Left renal cortex interstitium (tissue), 4 donors: ENCODE measurements around the gene ST6GALNAC2. TPM values are rescaled to one million over a fixed set of nuclear protein-coding genes. Genes with fewer than 3 reads are reported as not detected.

Experiments
- DNase-seq, 4 donors: peaks; one replicate each; pipeline ENCODE4 v3.0.0-alpha.2; 2013; ENCODE audit warnings: low read depth in 4 of 4, low spot score in 2 of 4, missing footprints in 1 of 4
- polyA plus RNA-seq, 4 donors: library from polyadenylated mRNA; unstranded; fragments of 120-200 nt; gene quantifications; one replicate each; pipeline ENCODE4 v1.2.1, GENCODE V29; 2013; ENCODE audit not compliant: insufficient read length in 4 of 4

The ST6GALNAC2 gene
- polyA plus RNA-seq, 4 donors: 9.3 to 13.8 (median 9.8) TPM

- no peak for DNase-seq
Observed at GRCh38 chr17:76601065-76601464, 15.4 kb upstream of the ST6GALNAC2 start.

DNA sequence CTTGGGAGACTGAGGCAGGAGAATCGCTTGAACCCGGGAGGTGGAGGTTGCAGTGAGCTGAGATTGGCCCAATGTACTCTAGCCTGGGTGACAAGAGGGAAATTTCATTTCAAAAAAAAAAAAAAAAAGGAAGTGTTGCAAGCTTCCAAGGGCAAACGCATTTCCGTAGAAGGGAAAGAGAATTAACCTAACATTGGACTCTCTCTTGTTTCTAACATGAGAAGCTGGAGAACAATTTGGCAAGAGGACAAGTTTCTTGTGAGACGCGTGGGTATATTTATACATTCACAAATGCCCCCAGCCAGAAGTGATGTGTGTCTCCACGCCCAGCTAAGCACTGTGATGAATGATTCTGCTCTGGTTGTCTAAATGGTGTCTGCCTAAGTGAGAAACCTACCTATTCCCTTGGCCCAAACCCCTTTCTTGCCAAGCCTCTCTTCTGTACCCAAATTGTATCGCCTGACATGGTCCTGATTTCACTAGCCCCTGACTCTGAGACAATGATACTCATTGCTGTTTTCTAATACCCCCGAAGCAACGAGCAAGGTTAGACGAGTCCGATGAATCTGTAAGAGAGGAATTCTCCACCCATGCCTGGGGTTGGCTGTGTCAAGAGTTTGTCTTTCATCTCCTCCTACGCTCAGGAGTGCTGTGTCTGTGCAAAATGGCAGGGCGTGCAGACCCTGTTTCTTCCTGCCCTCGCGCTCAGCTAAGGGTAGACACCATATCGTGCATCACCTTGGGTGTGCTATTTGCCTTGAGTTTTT lies 14.2 kb upstream of the ST6GALNAC2 start:
- DNase-seq: no peak

DNA sequence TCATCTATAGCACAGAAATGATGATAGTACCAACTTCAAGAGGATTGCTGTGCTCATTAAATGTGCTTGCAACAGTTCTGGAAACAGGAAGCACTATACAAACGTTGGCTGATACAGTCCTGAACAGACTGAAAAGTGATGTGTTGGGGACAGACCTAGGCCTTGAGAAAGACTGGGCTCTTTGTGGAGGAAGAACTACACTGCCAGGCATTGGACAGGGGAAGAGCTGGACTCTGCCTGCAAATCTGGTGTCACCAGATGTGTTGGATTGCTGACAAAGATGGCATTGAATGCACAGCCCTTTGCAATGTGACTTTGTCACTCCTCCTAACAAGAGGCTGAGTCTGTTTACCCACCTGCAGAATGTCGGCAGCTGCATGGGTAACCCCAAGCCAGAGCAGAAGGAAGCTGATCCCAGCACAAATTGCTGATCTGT lies 12.4 kb upstream of the ST6GALNAC2 start:
- no peak for DNase-seq

DNA sequence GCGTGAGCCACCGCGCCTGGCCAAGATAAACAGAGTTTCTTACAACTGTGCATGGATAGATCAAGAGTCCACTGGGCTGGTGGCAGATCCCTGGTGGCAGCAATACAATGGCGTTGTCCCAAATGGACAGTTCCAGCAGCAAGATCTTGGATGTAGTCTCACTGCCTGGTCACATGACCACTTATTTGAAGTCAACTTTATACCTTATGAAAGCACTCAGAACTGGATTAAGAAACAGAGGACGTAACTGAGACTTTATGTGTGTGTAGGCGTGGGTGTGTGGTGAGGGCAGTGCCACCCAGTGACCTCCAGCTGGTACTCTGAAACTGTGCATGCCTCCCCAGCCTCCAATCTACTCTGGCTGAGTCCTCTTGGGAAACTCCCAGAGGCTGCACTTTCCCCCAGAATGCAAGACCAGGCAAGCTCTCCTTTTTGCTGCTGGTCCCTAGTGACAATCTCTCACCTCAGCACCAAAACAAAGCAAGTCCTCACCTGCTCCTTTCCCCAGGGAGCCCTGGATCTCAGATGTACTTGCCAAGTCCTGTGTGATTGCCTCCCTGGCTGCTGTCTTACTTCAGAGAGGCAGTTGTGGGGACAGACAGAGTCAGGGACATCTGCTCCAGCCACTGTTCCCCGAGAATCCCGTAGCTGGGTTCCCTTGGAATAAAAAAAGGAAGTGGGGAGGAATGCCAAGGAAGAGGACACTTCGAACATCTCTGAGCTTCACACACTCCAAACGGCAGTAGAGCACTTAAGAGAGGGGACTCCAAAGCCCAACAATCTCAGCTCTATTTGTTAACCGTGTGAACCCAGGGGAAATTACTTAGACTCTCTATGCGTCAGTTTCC lies 11.7 kb upstream of the ST6GALNAC2 start:
- no peak for DNase-seq

DNA sequence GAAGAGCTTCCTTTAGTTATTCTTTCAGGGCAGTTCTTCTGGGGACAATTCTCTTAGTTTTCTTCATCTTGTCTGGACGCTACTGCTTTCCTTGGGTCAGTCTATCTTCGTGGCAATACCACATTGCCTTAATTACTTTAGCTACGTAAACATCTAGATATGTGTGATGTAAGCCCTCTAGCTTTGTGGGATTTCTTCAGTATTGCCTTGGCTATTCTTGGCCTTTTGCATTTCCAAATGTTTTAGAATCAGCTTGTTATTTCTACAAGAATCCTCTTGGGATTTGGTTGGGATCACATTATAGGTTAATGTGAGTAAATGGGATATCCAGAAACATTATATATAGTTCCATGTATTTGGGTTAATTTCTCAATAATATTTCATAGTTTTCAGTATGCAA lies 9.0 kb upstream of the ST6GALNAC2 start:
- DNase-seq: no peak

GRCh38 chr17:76593959-76594358 lies 8.3 kb upstream of the ST6GALNAC2 start:
- no peak for DNase-seq

DNA sequence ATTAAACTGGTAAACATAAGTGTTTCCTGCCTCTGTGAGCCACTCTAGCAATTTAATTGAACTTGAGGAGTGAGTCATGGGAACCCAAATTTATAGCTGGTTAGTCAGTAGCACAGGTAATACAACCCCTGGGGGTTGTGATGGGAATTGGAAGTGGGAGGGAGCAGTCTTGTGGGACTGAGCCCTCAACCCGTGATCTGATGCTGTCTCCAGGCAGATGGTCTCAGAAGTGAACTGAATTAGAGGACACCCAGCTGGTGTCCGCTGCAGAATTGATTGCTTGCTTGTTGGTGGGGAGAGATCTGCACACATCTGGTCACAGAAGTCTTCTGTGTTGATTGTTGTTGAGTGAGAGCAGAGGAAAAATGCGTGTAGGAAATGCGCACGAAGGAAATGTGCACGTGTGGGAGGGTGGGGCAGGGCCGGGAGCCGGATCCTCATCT lies 7.7 kb upstream of the ST6GALNAC2 start:
- DNase-seq: no peak

DNA sequence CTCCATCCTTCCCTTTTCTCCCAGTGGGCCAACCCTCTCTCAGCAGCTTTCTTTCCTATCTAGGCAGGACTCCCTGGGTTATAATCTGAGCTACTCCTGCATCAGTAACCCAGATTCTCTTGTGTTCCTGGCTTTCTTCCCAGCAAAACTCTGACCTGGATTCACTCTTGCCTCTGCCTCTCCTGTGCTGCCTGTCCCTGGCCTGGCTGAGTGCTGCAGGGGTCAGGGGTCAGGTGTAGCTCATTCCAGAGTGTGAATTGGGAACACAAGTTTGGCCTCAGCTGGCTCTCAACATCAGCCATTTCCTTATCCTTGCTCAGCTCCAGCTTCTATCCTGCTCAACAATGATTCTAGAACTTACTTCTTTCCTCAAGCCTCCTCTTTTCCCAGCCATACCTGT lies 2.5 kb upstream of the ST6GALNAC2 start:
- DNase-seq: no peak

- DNase-seq: no peak
Observed at GRCh38 chr17:76586741-76587487, 1.3 kb upstream of the ST6GALNAC2 start.

- no peak for DNase-seq
Observed at GRCh38 chr17:76585033-76585648, 519 bp downstream of the ST6GALNAC2 start.

DNA sequence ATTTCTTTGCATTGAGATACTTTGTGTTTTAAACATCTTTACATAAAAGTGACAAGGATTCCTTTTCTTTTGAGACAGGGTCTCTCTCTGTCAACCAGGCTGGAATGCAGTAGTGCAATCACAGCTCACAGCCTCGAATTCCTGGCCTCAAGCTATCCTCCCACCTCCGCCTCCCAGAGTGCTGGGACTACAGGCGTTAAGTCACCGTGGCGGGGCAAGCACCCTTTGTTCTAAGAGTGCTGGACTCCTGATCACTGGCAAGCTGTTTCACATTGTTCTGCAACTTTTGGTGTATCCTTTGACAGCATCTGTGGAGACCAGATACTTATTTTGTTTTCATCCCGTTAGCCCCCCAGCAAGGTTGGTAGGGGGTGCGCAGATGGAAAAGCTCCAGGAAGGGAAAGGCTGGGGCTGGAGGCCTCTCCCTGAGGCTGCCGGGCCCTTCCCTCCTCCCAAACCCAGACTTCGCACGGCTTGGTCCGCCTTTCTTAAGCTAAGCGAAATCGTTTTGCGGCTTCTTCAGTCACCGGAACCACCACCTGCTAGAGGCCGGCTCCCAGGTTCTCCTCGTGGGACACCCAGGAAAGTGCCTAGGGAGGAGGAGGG lies 1.1 kb downstream of the ST6GALNAC2 start:
- no peak for DNase-seq

DNA sequence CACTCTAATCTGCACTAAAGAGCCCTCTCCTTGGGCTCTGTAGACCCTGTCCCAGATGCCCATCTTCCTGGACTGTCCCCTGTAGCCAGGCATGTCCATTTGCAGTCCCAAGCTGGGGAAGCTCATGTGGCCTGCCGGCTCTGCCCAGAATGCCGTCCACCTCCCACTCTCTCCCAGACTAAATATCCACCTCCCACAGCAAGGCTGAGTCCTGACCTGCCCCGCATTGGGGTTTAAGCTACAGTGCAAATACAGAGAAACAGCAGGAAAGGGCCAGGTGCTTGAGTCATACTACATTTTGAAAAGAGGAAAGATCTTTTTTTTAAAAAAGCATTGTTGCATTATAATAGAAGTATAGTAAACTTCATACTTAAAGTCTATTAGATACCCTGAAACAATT lies 3.0 kb downstream of the ST6GALNAC2 start:
- no peak for DNase-seq

DNA sequence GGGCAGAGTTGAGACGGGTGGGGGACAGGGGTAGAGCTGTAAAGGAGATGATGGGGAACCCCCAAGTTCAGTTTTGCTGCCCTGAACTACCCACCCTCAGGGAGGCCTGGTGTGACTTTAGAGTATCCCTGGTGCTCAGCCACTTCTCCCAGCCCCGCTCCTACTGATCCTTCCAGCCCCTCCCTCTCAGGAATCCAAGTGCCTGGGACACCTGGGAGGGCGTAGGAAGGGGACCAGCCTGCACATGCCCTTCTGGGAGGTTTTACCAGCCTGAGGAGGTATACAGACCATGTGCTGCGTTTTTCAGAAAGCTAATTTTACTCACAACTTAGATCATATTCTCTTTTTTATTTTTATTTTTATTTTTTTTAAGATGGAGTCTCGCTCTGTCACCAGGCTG lies 4.1 kb downstream of the ST6GALNAC2 start:
- no peak for DNase-seq

DNA sequence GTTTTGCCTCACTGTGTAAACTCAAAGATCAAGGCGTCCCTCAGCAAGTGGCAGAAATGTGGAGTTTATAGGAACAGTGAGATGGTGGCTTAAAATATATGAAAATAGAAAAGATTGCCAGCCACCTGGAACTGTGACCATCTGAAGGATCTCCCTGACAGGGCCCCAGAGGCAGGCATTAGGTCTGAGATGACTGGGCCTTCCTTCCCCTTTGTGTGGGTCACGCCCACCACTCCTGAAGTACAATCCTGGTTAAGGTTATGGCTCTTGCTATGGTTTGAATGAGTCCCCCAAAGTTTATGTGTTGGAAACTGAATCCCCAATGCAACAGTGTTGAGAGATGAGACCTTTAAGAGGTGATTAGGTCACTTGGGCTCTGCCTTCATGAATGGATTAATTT lies 6.4 kb downstream of the ST6GALNAC2 start:
- no peak for DNase-seq

GRCh38 chr17:76578376-76578775 lies 7.3 kb downstream of the ST6GALNAC2 start:
- DNase-seq: no peak

DNA sequence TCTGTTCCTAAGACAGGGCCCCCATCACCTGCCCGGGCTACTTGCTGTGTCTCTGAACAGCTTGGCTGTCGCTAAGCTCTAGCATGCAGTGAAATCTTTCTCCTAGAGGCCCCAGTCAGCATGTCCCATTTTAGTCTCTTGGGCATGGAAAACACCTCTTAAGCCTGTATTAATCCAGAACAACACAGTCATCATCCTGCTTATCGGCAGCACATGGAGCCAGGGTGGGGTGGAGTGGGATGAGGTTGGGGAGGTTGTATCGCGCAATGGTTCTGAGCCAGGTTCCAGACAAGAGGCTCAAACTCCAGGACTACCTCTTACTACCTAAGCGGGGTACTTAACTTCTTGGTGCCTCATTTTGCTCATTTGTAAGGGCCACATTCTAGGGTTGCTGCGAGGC lies 7.8 kb downstream of the ST6GALNAC2 start:
- no peak for DNase-seq

GRCh38 chr17:76576189-76576588 lies 9.5 kb downstream of the ST6GALNAC2 start:
- DNase-seq: no peak

DNA sequence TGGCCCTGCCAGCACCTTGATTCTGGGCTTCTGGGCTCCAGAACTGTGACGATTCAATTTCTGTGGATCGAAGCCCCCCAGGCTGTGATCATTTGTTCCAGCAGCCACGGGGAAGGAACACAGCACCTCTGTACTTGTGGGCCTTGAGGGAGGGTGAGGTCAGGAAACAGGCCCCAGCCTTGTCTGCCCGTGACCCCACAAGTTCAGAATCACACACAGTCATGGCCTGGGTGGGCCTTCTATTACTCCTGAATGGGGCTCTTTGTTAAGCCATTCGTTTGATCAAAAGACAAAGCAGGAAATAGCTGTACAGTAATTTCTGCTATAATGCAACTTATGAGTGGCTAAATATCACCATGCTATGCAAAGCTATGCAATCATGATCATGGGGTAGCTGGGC lies 10.1 kb downstream of the ST6GALNAC2 start:
- no peak for DNase-seq

GRCh38 chr17:76574166-76574565 lies 11.5 kb downstream of the ST6GALNAC2 start:
- DNase-seq: no peak

GRCh38 chr17:76573096-76573495 lies 12.6 kb downstream of the ST6GALNAC2 start:
- no peak for DNase-seq
